ENCODE measurements around the gene ITSN1.

Gene ITSN1

DNA sequence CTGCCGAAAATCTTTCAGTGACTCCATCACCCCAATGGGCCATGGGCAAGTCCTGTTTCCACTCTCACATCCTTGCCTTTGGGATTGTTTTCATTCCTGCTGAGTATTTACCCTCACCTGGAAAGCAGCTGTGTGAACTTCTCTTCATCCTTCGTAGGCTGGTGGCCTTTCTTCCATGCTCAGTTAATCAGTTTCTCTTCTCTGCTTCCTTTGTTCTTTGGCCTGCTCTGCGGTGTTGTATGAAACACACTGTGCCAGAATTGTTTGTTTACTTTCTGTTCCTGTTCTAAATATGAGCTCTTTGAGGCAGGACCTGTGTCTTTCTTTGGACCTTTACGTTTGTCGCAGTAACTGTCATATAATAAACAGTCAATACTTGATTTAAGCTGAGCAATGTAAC is 48.6 kb downstream of the ITSN1 start:
- H3K9ac ChIP-seq (ENCODE audit: low read depth in 1 of 2, low read length in 2 of 2), result no peak overlapping the region
- peaks cover 0 to 3% of the 10 kb centered on the region in 2 donors for H3K4me1 ChIP-seq (ENCODE audit: control insufficient read depth in 1 of 2, insufficient read depth in 2 of 2, low read length in 2 of 2)
- H3K36me3 ChIP-seq (ENCODE audit: control insufficient read depth in 1 of 2, insufficient read depth in 2 of 2, low read length in 2 of 2), result no peaks in the 10 kb centered on the region
- H3K27ac ChIP-seq (ENCODE audit: low read depth, low read length), result no peak overlapping the region
- H3K4me3 ChIP-seq (ENCODE audit: low read depth in 1 of 2, low read length in 2 of 2), result no peak overlapping the region
- H3K27me3 ChIP-seq (ENCODE audit: control insufficient read depth in 1 of 2, insufficient read depth in 2 of 2, low read length in 2 of 2), result no peaks in the 10 kb centered on the region
- H3K9me3 ChIP-seq (ENCODE audit: control insufficient read depth in 1 of 2, low read length in 2 of 2), result no peaks in the 10 kb centered on the region

GRCh38 chr21:33691945-33692603 is 49.8 kb downstream of the ITSN1 start:
- no peak overlapping the region for H3K27ac ChIP-seq (ENCODE audit: low read depth, low read length)
- no peaks in the 10 kb centered on the region for H3K36me3 ChIP-seq (ENCODE audit: control insufficient read depth in 1 of 2, insufficient read depth in 2 of 2, low read length in 2 of 2)
- no peaks in the 10 kb centered on the region for H3K4me1 ChIP-seq (ENCODE audit: control insufficient read depth in 1 of 2, insufficient read depth in 2 of 2, low read length in 2 of 2)
- H3K9ac ChIP-seq (ENCODE audit: low read depth in 1 of 2, low read length in 2 of 2), result no peak overlapping the region
- H3K27me3 ChIP-seq (ENCODE audit: control insufficient read depth in 1 of 2, insufficient read depth in 2 of 2, low read length in 2 of 2), result no peaks in the 10 kb centered on the region
- H3K4me3 ChIP-seq (ENCODE audit: low read depth in 1 of 2, low read length in 2 of 2), result no peak overlapping the region
- no peaks in the 10 kb centered on the region for H3K9me3 ChIP-seq (ENCODE audit: control insufficient read depth in 1 of 2, low read length in 2 of 2)

DNA sequence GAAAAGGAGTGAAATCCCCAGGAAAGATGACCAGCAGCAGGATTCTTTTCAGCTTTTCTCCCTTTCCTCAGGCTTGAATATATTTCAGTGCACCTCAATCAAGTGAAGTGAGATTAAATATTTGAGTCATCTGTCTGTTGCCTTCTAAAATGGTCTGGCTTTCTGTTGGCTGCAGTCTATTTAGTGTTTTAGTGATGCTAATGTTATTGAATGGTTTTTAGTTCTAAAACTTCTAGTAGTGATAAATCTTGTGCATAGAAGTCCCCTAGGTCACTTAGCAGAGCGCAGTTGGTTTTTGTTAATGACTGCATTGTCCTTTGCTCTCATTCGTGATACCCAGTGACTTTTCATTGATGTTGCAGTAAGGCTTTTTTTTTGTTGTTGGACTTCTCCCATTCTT is 53.5 kb downstream of the ITSN1 start:
- H3K9me3 ChIP-seq (ENCODE audit: control insufficient read depth in 1 of 2, low read length in 2 of 2), result no peaks in the 10 kb centered on the region
- no peaks in the 10 kb centered on the region for H3K27me3 ChIP-seq (ENCODE audit: control insufficient read depth in 1 of 2, insufficient read depth in 2 of 2, low read length in 2 of 2)
- no peaks in the 10 kb centered on the region for H3K4me1 ChIP-seq (ENCODE audit: control insufficient read depth in 1 of 2, insufficient read depth in 2 of 2, low read length in 2 of 2)

DNA sequence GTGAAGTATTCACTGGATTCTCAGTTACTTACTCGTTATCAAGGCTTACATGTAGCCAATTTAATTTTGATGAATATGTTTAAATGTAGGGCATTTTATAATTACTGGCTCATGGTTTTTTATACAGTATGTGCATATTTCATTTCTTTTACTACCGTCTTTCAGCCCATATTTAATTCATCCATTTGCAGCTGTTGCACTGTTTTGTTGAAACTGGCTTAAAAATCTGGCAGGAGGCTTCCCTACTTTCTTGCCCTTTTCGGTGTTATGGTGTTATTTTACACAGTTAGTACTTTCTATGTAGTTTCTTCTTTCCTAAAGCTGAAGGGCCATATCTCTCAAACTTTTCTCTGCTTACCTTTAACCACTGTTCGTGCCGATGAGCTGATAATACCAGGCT is 54.2 kb downstream of the ITSN1 start:
- no peak overlapping the region for H3K9ac ChIP-seq (ENCODE audit: low read depth in 1 of 2, low read length in 2 of 2)
- no peak overlapping the region for H3K4me3 ChIP-seq (ENCODE audit: low read depth in 1 of 2, low read length in 2 of 2)
- H3K27me3 ChIP-seq (ENCODE audit: control insufficient read depth in 1 of 2, insufficient read depth in 2 of 2, low read length in 2 of 2), result no peaks in the 10 kb centered on the region
- H3K4me1 ChIP-seq (ENCODE audit: control insufficient read depth in 1 of 2, insufficient read depth in 2 of 2, low read length in 2 of 2), result no peaks in the 10 kb centered on the region
- no peak overlapping the region for H3K27ac ChIP-seq (ENCODE audit: low read depth, low read length)
- H3K36me3 ChIP-seq (ENCODE audit: control insufficient read depth in 1 of 2, insufficient read depth in 2 of 2, low read length in 2 of 2), result no peaks in the 10 kb centered on the region
- no peaks in the 10 kb centered on the region for H3K9me3 ChIP-seq (ENCODE audit: control insufficient read depth in 1 of 2, low read length in 2 of 2)

More for the DNA sequence above, 53.5 kb downstream of the ITSN1 start:
- H3K27ac ChIP-seq (ENCODE audit: low read depth, low read length), result no peak overlapping the region
- H3K9ac ChIP-seq (ENCODE audit: low read depth in 1 of 2, low read length in 2 of 2), result no peak overlapping the region
- no peak overlapping the region for H3K4me3 ChIP-seq (ENCODE audit: low read depth in 1 of 2, low read length in 2 of 2)
- no peaks in the 10 kb centered on the region for H3K36me3 ChIP-seq (ENCODE audit: control insufficient read depth in 1 of 2, insufficient read depth in 2 of 2, low read length in 2 of 2)

GRCh38 chr21:33698087-33698860 is 56.0 kb downstream of the ITSN1 start:
- Histone ChIP-seq H3K27ac (ENCODE audit: low read depth, low read length) (no peak overlapping the region), H3K4me1 (ENCODE audit: control insufficient read depth in 1 of 2, insufficient read depth in 2 of 2, low read length in 2 of 2) (no peaks in the 10 kb centered on the region), H3K36me3 (ENCODE audit: control insufficient read depth in 1 of 2, insufficient read depth in 2 of 2, low read length in 2 of 2) (no peaks in the 10 kb centered on the region), H3K9me3 (ENCODE audit: control insufficient read depth in 1 of 2, low read length in 2 of 2) (no peaks in the 10 kb centered on the region), H3K9ac (ENCODE audit: low read depth in 1 of 2, low read length in 2 of 2) (no peak overlapping the region), H3K27me3 (ENCODE audit: control insufficient read depth in 1 of 2, insufficient read depth in 2 of 2, low read length in 2 of 2) (no peaks in the 10 kb centered on the region), H3K4me3 (ENCODE audit: low read depth in 1 of 2, low read length in 2 of 2) (no peak overlapping the region)

DNA sequence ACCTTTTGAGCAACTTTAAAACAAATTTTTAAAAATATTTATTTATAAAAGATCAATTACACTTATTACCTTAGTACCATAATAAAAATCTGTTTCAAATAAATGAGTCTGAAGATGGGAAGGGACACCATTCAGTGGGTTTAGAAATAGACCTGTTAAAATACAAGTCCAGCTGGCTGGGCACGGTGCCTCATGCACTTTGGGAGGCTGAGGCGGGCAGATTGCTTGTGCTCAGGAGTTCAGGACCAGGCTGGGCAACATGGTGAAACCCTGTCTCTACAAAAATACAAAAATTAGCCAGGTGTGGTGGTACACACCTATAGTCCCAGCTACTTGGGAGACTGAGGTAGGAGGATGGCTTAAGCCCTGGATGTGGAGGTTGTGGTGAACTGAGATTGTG is 57.0 kb downstream of the ITSN1 start:
- Histone ChIP-seq H3K9me3 (ENCODE audit: control insufficient read depth in 1 of 2, low read length in 2 of 2) (no peaks in the 10 kb centered on the region), H3K27me3 (ENCODE audit: control insufficient read depth in 1 of 2, insufficient read depth in 2 of 2, low read length in 2 of 2) (no peaks in the 10 kb centered on the region), H3K9ac (ENCODE audit: low read depth in 1 of 2, low read length in 2 of 2) (no peak overlapping the region), H3K4me3 (ENCODE audit: low read depth in 1 of 2, low read length in 2 of 2) (no peak overlapping the region), H3K36me3 (ENCODE audit: control insufficient read depth in 1 of 2, insufficient read depth in 2 of 2, low read length in 2 of 2) (no peaks in the 10 kb centered on the region), H3K4me1 (ENCODE audit: control insufficient read depth in 1 of 2, insufficient read depth in 2 of 2, low read length in 2 of 2) (no peaks in the 10 kb centered on the region), H3K27ac (ENCODE audit: low read depth, low read length) (no peak overlapping the region)

- Histone ChIP-seq H3K4me3 (ENCODE audit: low read depth in 1 of 2, low read length in 2 of 2) (no peak overlapping the region), H3K9ac (ENCODE audit: low read depth in 1 of 2, low read length in 2 of 2) (no peak overlapping the region), H3K27ac (ENCODE audit: low read depth, low read length) (no peak overlapping the region), H3K36me3 (ENCODE audit: control insufficient read depth in 1 of 2, insufficient read depth in 2 of 2, low read length in 2 of 2) (no peaks in the 10 kb centered on the region), H3K4me1 (ENCODE audit: control insufficient read depth in 1 of 2, insufficient read depth in 2 of 2, low read length in 2 of 2) (no peaks in the 10 kb centered on the region), H3K27me3 (ENCODE audit: control insufficient read depth in 1 of 2, insufficient read depth in 2 of 2, low read length in 2 of 2) (no peaks in the 10 kb centered on the region), H3K9me3 (ENCODE audit: control insufficient read depth in 1 of 2, low read length in 2 of 2) (no peaks in the 10 kb centered on the region)
These were observed 58.2 kb downstream of the ITSN1 start for GRCh38 chr21:33700491-33700890.

GRCh38 chr21:33703750-33704606 is 61.7 kb downstream of the ITSN1 start:
- Histone ChIP-seq H3K27ac (ENCODE audit: low read depth, low read length) (no peak overlapping the region), H3K9ac (ENCODE audit: low read depth in 1 of 2, low read length in 2 of 2) (no peak overlapping the region), H3K4me3 (ENCODE audit: low read depth in 1 of 2, low read length in 2 of 2) (no peak overlapping the region), H3K4me1 (ENCODE audit: control insufficient read depth in 1 of 2, insufficient read depth in 2 of 2, low read length in 2 of 2) (no peaks in the 10 kb centered on the region), H3K9me3 (ENCODE audit: control insufficient read depth in 1 of 2, low read length in 2 of 2) (peaks cover 0 to 6% of the 10 kb centered on the region in 2 donors), H3K27me3 (ENCODE audit: control insufficient read depth in 1 of 2, insufficient read depth in 2 of 2, low read length in 2 of 2) (no peaks in the 10 kb centered on the region), H3K36me3 (ENCODE audit: control insufficient read depth in 1 of 2, insufficient read depth in 2 of 2, low read length in 2 of 2) (no peaks in the 10 kb centered on the region)

DNA sequence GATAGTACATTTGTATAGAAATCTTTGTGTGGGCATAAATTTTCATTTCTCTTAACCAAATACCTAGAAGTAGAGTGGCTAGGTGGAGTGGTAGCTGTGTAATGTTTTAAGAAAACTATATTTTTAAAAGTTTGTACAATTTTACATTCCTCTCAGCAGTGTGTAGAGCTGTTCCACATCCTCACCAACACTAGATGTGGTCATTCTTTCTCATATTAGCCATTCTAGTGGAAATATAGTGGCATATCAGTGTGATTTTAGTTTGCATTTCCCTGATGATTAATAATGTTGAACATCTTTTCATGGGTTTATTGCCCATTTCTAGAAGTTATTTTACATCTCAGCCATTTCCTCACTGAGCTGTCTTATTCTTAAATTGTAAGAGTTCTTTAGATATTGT is 65.5 kb downstream of the ITSN1 start:
- H3K9me3 ChIP-seq (ENCODE audit: control insufficient read depth in 1 of 2, low read length in 2 of 2), result peaks cover 0 to 6% of the 10 kb centered on the region in 2 donors
- H3K4me3 ChIP-seq (ENCODE audit: low read depth in 1 of 2, low read length in 2 of 2), result no peak overlapping the region
- no peaks in the 10 kb centered on the region for H3K27me3 ChIP-seq (ENCODE audit: control insufficient read depth in 1 of 2, insufficient read depth in 2 of 2, low read length in 2 of 2)
- H3K27ac ChIP-seq (ENCODE audit: low read depth, low read length), result no peak overlapping the region
- H3K9ac ChIP-seq (ENCODE audit: low read depth in 1 of 2, low read length in 2 of 2), result no peak overlapping the region
- H3K4me1 ChIP-seq (ENCODE audit: control insufficient read depth in 1 of 2, insufficient read depth in 2 of 2, low read length in 2 of 2), result peaks cover 3 to 15% of the 10 kb centered on the region in 2 donors
- no peaks in the 10 kb centered on the region for H3K36me3 ChIP-seq (ENCODE audit: control insufficient read depth in 1 of 2, insufficient read depth in 2 of 2, low read length in 2 of 2)

DNA sequence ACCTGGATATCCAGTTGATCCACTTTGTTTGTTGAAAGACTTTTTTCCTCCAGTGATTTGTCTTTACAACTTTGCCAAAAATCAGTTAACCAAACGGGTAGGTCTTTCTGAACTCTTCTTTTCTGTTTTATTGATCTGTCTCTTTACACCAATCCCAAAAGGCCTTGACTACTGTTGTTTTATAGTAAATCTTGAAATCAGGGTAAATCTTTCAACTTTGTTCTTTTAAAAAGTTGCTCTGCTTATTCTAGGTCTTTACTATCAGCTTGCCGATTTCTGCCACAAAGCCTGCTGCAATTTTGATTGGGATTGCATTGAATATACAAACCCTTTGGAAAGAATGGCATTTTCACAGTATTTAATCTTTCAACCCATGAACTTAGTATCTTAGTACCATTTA is 66.6 kb downstream of the ITSN1 start:
- Histone ChIP-seq H3K27me3 (ENCODE audit: control insufficient read depth in 1 of 2, insufficient read depth in 2 of 2, low read length in 2 of 2) (no peaks in the 10 kb centered on the region), H3K4me1 (ENCODE audit: control insufficient read depth in 1 of 2, insufficient read depth in 2 of 2, low read length in 2 of 2) (peaks cover 3 to 15% of the 10 kb centered on the region in 2 donors), H3K9me3 (ENCODE audit: control insufficient read depth in 1 of 2, low read length in 2 of 2) (peaks cover 0 to 6% of the 10 kb centered on the region in 2 donors), H3K27ac (ENCODE audit: low read depth, low read length) (no peak overlapping the region), H3K36me3 (ENCODE audit: control insufficient read depth in 1 of 2, insufficient read depth in 2 of 2, low read length in 2 of 2) (no peaks in the 10 kb centered on the region), H3K4me3 (ENCODE audit: low read depth in 1 of 2, low read length in 2 of 2) (no peak overlapping the region), H3K9ac (ENCODE audit: low read depth in 1 of 2, low read length in 2 of 2) (no peak overlapping the region)

Measured in duodenal mucosa (tissue), 2 donors.